HepG2 (cell line): ENCODE measurements around the gene NSMCE1. TPM values are rescaled to one million over a fixed set of nuclear protein-coding genes. Genes with fewer than 3 reads are reported as not detected.
A peak's percentile ranks its signal among the peaks of the same experiment; 100 is the strongest.

Experiments used
- ATF7 ChIP-seq, 2 experiments: fragments of 450-650 bp in 1 of 2; sonication (generic) in 1 of 2; formaldehyde crosslinking in 1 of 2; IDR thresholded peaks; 2 replicates each; pipeline versions ENCODE4 v1.4.0 to v1.6.1; 2016 to 2020; ENCODE audit warnings: antibody characterized with exemption in 1 of 2, mild to moderate bottlenecking in 1 of 2, missing genetic modification reagents in 1 of 2
- FIP1L1 ChIP-seq: fragments of 200-400 bp; formaldehyde crosslinking; IDR thresholded peaks from 2 replicates; pipeline ENCODE4 v1.6.1; 2018; ENCODE audit warnings: low read depth, mild to moderate bottlenecking, low read length, moderate library complexity, borderline replicate concordance; ENCODE audit not compliant: insufficient read depth
- GABPB1 ChIP-seq: IDR thresholded peaks from 2 replicates; pipeline ENCODE4 v1.6.1; 2016; ENCODE audit warnings: mild to moderate bottlenecking, missing genetic modification reagents, moderate library complexity, missing compliant biosample characterization
- HHEX ChIP-seq: IDR thresholded peaks from 2 replicates; pipeline ENCODE4 v1.6.1; 2016; ENCODE audit warnings: control low read depth
- JDP2 ChIP-seq: sonication (generic); formaldehyde crosslinking; IDR thresholded peaks from 2 replicates; pipeline ENCODE4 v1.8.1; 2022; ENCODE audit warnings: missing genetic modification reagents, borderline replicate concordance
- KDM5B ChIP-seq: sonication (generic); formaldehyde crosslinking; IDR thresholded peaks from 2 replicates; pipeline ENCODE4 v1.4.0; 2020; ENCODE audit warnings: missing genetic modification reagents, mild to moderate bottlenecking, borderline replicate concordance
- MAX ChIP-seq: IDR thresholded peaks from 2 replicates; pipeline ENCODE4 v1.6.1; 2012; ENCODE audit warnings: inconsistent platforms
- MTF2 ChIP-seq: sonication (generic); formaldehyde crosslinking; IDR thresholded peaks from 2 replicates; pipeline ENCODE4 v1.5.0; 2020; ENCODE audit warnings: missing genetic modification reagents, borderline replicate concordance
- ONECUT2 ChIP-seq: sonication (generic); formaldehyde crosslinking; IDR thresholded peaks from 2 replicates; pipeline ENCODE4 v1.4.0; 2020; ENCODE audit warnings: missing genetic modification reagents
- POGZ ChIP-seq: sonication (generic); formaldehyde crosslinking; IDR thresholded peaks from 2 replicates; pipeline ENCODE4 v1.4.0; 2020; ENCODE audit warnings: mild to moderate bottlenecking, missing genetic modification reagents
- RBFOX2 ChIP-seq: fragments of 200-400 bp; formaldehyde crosslinking; IDR thresholded peaks from 2 replicates; pipeline ENCODE4 v1.6.1; 2017; ENCODE audit warnings: low read depth, mild to moderate bottlenecking, low read length
- RELA ChIP-seq: sonication (generic); formaldehyde crosslinking; IDR thresholded peaks from 2 replicates; pipeline ENCODE4 v1.4.0; 2020; ENCODE audit warnings: missing genetic modification reagents
- SAFB2 ChIP-seq: sonication (generic); formaldehyde crosslinking; IDR thresholded peaks from 2 replicates; pipeline ENCODE4 v1.5.1; 2020; ENCODE audit warnings: missing genetic modification reagents, low read depth, mild to moderate bottlenecking, borderline replicate concordance
- SP140L ChIP-seq: sonication (generic); formaldehyde crosslinking; IDR thresholded peaks from 2 replicates; pipeline ENCODE4 v1.4.0; 2020; ENCODE audit warnings: missing genetic modification reagents, borderline replicate concordance
- SP2 ChIP-seq: sonication (generic); formaldehyde crosslinking; IDR thresholded peaks from 2 replicates; pipeline ENCODE4 v1.5.1; 2020; ENCODE audit warnings: mild to moderate bottlenecking, missing genetic modification reagents
- STAT6 ChIP-seq: sonication (generic); formaldehyde crosslinking; IDR thresholded peaks from 2 replicates; pipeline ENCODE4 v1.4.0; 2020; ENCODE audit warnings: missing genetic modification reagents, mild to moderate bottlenecking, borderline replicate concordance
- TEF ChIP-seq: sonication (generic); formaldehyde crosslinking; IDR thresholded peaks from 2 replicates; pipeline ENCODE4 v1.5.0; 2020; ENCODE audit warnings: missing genetic modification reagents
- ZBTB49 ChIP-seq: sonication (generic); formaldehyde crosslinking; IDR thresholded peaks from 2 replicates; pipeline ENCODE4 v1.4.0; 2020; ENCODE audit warnings: missing genetic modification reagents, borderline replicate concordance
- ZNF281 ChIP-seq: sonication (generic); formaldehyde crosslinking; IDR thresholded peaks from 2 replicates; pipeline ENCODE4 v1.4.0; 2020; ENCODE audit warnings: missing genetic modification reagents, borderline replicate concordance
- ZNF441 ChIP-seq: sonication (generic); formaldehyde crosslinking; IDR thresholded peaks from 2 replicates; pipeline ENCODE4 v1.7.0; 2021; ENCODE audit warnings: missing genetic modification reagents, borderline replicate concordance
- ZNF746 ChIP-seq: sonication (generic); formaldehyde crosslinking; IDR thresholded peaks from 2 replicates; pipeline ENCODE4 v1.8.0; 2022; ENCODE audit warnings: mild to moderate bottlenecking, missing genetic modification reagents
- ZNF782 ChIP-seq: sonication (generic); formaldehyde crosslinking; IDR thresholded peaks from 2 replicates; pipeline ENCODE4 v1.4.0; 2020; ENCODE audit warnings: missing genetic modification reagents, mild to moderate bottlenecking, borderline replicate concordance
- ZSCAN22 ChIP-seq: sonication (generic); formaldehyde crosslinking; IDR thresholded peaks from 2 replicates; pipeline ENCODE4 v1.4.0; 2020; ENCODE audit warnings: mild to moderate bottlenecking, missing genetic modification reagents
- polyA plus RNA-seq, 8 experiments: library from polyadenylated mRNA; depleted of rRNA in 3 of 8; stranded (reverse) in 7 of 8; unstranded in 1 of 8; fragments of >200 nt; fragmentation: Illumina TruSeq in 4 of 8; extraction: Trizol in 4 of 8; gene quantifications; 2 replicates each; pipeline versions ENCODE4 v1.2.1 to v1.2.3, GENCODE V29; 2011 to 2016; ENCODE audit warnings: low read depth in 4 of 8, missing spikeins in 1 of 8, mixed read lengths in 1 of 8; ENCODE audit not compliant: insufficient read depth in 1 of 8
- total RNA-seq, 5 experiments: library from RNA; depleted of rRNA; stranded (reverse); fragments of >200 nt; fragmentation: Illumina TruSeq; extraction: Trizol; gene quantifications; 2 replicates each; pipeline ENCODE4 v1.2.3, GENCODE V29; 2016; ENCODE audit warnings: low read depth in 1 of 5

NSMCE1 gene
- total and polyA plus RNA-seq, 2 of the 13 experiments (the other 11 are each of a cell fraction or from before 2014, with no cell fraction given), result 42.7 to 52.9 TPM

- TF ChIP-seq KDM5B (CRISPR knock-in tag), result no peak
- no peak for TF ChIP-seq TEF
- TF ChIP-seq MAX, result no peak
- no peak for TF ChIP-seq ZNF441 (CRISPR knock-in tag)
- no peak for TF ChIP-seq SP2 (CRISPR knock-in tag)
- no peak for TF ChIP-seq RBFOX2
- no peak for TF ChIP-seq STAT6 (CRISPR knock-in tag)
- TF ChIP-seq ONECUT2, result no peak
- 0 out of 2 replicates have a peak, but pooled peaks have one; percentile 10 for TF ChIP-seq HHEX (CRISPR knock-in tag)
- no peak for TF ChIP-seq POGZ (CRISPR knock-in tag)
- no peak for TF ChIP-seq GABPB1 (CRISPR knock-in tag)
- TF ChIP-seq ZNF782, result no peak
- TF ChIP-seq ZBTB49 (CRISPR knock-in tag), result no peak
- TF ChIP-seq ZSCAN22 (CRISPR knock-in tag), result no peak
- no peak for TF ChIP-seq FIP1L1
- TF ChIP-seq SAFB2, result no peak
- TF ChIP-seq ZNF746 (CRISPR knock-in tag), result no peak
- TF ChIP-seq ZNF281 (CRISPR knock-in tag), result no peak
- no peak for TF ChIP-seq RELA (CRISPR knock-in tag)
- no peak for TF ChIP-seq JDP2 (CRISPR knock-in tag)
- peak; percentile 57 for TF ChIP-seq ATF7 (IDR thresholded peaks at IDR 0.05)
- no peak for TF ChIP-seq ATF7 (CRISPR knock-in tag; IDR thresholded peaks at IDR 0.05)
- no peak for TF ChIP-seq SP140L
- TF ChIP-seq MTF2 (CRISPR knock-in tag), result no peak
These were observed 4.4 kb downstream of the NSMCE1 start (continued) for GRCh38 chr16:27264151-27264550.
